MM.1S (cell line): ENCODE data around the gene CELA2A.
"Not testable (repeated sequence)": the region's sequence is repeated elsewhere in the genome, so short reads cannot be mapped to it uniquely, and the experiment has no call there.

Source experiments
- DNase-seq: peaks from one replicate; pipeline ENCODE4 v3.0.0-alpha.2; 2015
- H2AFZ ChIP-seq: fragments of 300-600 bp; sonication (generic); 2 replicates; pipeline ENCODE4 v1.6.0; 2016; ENCODE audit warnings: antibody characterized with exemption, low read length
- H3F3A ChIP-seq: fragments of 300-600 bp; sonication (generic); 2 replicates; pipeline ENCODE4 v1.6.1; 2016; ENCODE audit warnings: mild to moderate bottlenecking, antibody characterized with exemption, low read length, moderate library complexity, mixed read lengths; ENCODE audit not compliant: insufficient read depth
- H3K27ac ChIP-seq: fragments of 300-600 bp; sonication (generic); 2 replicates; pipeline ENCODE4 v1.5.1; 2016; ENCODE audit warnings: mild to moderate bottlenecking, low read length
- H3K27me3 ChIP-seq: fragments of 300-600 bp; sonication (generic); replicated peaks from 2 replicates; pipeline ENCODE4 v1.6.0; 2016; ENCODE audit warnings: low read length; ENCODE audit not compliant: insufficient read depth
- H3K36me3 ChIP-seq: fragments of 300-600 bp; sonication (generic); replicated peaks from 2 replicates; pipeline ENCODE4 v1.6.1; 2016; ENCODE audit warnings: mild to moderate bottlenecking, low read length, mixed read lengths; ENCODE audit not compliant: insufficient read depth
- H3K4me1 ChIP-seq: fragments of 300-600 bp; sonication (generic); 2 replicates; pipeline ENCODE4 v1.6.1; 2016; ENCODE audit warnings: low read length, mixed read lengths
- H3K4me2 ChIP-seq: fragments of 300-600 bp; sonication (generic); 2 replicates; pipeline ENCODE4 v1.6.0; 2016; ENCODE audit warnings: low read depth, low read length
- H3K4me3 ChIP-seq: fragments of 300-600 bp; sonication (generic); 2 replicates; pipeline ENCODE4 v1.5.1; 2016; ENCODE audit warnings: low read length, mixed read lengths
- H3K79me2 ChIP-seq: fragments of 300-600 bp; sonication (generic); 2 replicates; pipeline ENCODE4 v1.6.1; 2016; ENCODE audit warnings: mixed run types, low read length, mixed read lengths
- H3K9ac ChIP-seq: fragments of 300-600 bp; sonication (generic); 2 replicates; pipeline ENCODE4 v1.6.1; 2016; ENCODE audit warnings: low read length, mixed read lengths
- H3K9me2 ChIP-seq: fragments of 300-600 bp; sonication (generic); replicated peaks from 2 replicates; pipeline ENCODE4 v1.6.1; 2016; ENCODE audit warnings: mild to moderate bottlenecking, low read length, mixed read lengths; ENCODE audit not compliant: insufficient read depth
- H3K9me3 ChIP-seq: fragments of 300-600 bp; sonication (generic); replicated peaks from 2 replicates; pipeline ENCODE4 v1.6.1; 2016; ENCODE audit warnings: mild to moderate bottlenecking, low read length, mixed read lengths; ENCODE audit not compliant: insufficient read depth
- H4K20me1 ChIP-seq: fragments of 300-600 bp; sonication (generic); 2 replicates; pipeline ENCODE4 v1.6.1; 2016; ENCODE audit warnings: mild to moderate bottlenecking, low read length, moderate library complexity, mixed read lengths; ENCODE audit not compliant: insufficient read depth
- CTCF ChIP-seq: fragments of 300-600 bp; sonication (generic); IDR thresholded peaks from 2 replicates; pipeline ENCODE4 v1.5.1; 2016; ENCODE audit warnings: antibody characterized with exemption, low read length, mixed read lengths
- EZH2 ChIP-seq: fragments of 300-600 bp; sonication (generic); optimal IDR thresholded peaks from 2 replicates; pipeline ENCODE3; 2017; ENCODE audit warnings: low read depth, mild to moderate bottlenecking, antibody characterized with exemption, low read length, mixed read lengths
- EZH2phosphoT487 ChIP-seq: fragments of 300-600 bp; sonication (generic); IDR thresholded peaks from 2 replicates; pipeline ENCODE4 v1.6.1; 2018; ENCODE audit warnings: antibody characterized with exemption, low read length

CELA2A gene

GRCh38 chr1:15433471-15433870 lies 23.1 kb upstream of the CELA2A start:
- Histone ChIP-seq H3K4me2 (no peak overlapping the region), H3K79me2 (no peaks in the 10 kb centered on the region)

GRCh38 chr1:15434739-15435138 lies 21.8 kb upstream of the CELA2A start:
- not testable (repeated sequence) for H3K36me3 ChIP-seq, H3K4me2 ChIP-seq, H3K4me3 ChIP-seq, H4K20me1 ChIP-seq, H3K9ac ChIP-seq, H3K79me2 ChIP-seq, H3K9me3 ChIP-seq, H2AFZ ChIP-seq, H3K27ac ChIP-seq, DNase-seq, H3K4me1 ChIP-seq, H3K27me3 ChIP-seq, H3K9me2 ChIP-seq, H3F3A ChIP-seq

More at GRCh38 chr1:15433471-15433870, 23.1 kb upstream of the CELA2A start:
- no peaks in the 10 kb centered on the region for H3K9me3 ChIP-seq
- no peak overlapping the region for H3K4me3 ChIP-seq
- no peaks in the 10 kb centered on the region for H3K27me3 ChIP-seq
- TF ChIP-seq CTCF (no peak), EZH2phosphoT487 (no peak), EZH2 (no peak)
- no peak overlapping the region for H3K27ac ChIP-seq
- no peak overlapping the region for H3K9ac ChIP-seq
- no peak overlapping the region for H2AFZ ChIP-seq
- no peaks in the 10 kb centered on the region for H3K4me1 ChIP-seq
- no peak for DNase-seq
- no peaks in the 10 kb centered on the region for H3K36me3 ChIP-seq
- no peaks in the 10 kb centered on the region for H3F3A ChIP-seq
- H4K20me1 ChIP-seq = no peaks in the 10 kb centered on the region
- H3K9me2 ChIP-seq = no peaks in the 10 kb centered on the region

GRCh38 chr1:15435239-15436077 lies 21.1 kb upstream of the CELA2A start:
- H2AFZ ChIP-seq = no peak overlapping the region
- no peaks in the 10 kb centered on the region for H3K9me3 ChIP-seq
- no peaks in the 10 kb centered on the region for H3F3A ChIP-seq
- H3K4me1 ChIP-seq = no peaks in the 10 kb centered on the region
- H3K79me2 ChIP-seq = no peaks in the 10 kb centered on the region
- H3K27me3 ChIP-seq = no peaks in the 10 kb centered on the region
- no peaks in the 10 kb centered on the region for H4K20me1 ChIP-seq
- DNase-seq = no peak
- H3K9ac ChIP-seq = no peak overlapping the region
- no peaks in the 10 kb centered on the region for H3K9me2 ChIP-seq
- H3K4me3 ChIP-seq = no peak overlapping the region
- no peak overlapping the region for H3K4me2 ChIP-seq
- H3K36me3 ChIP-seq = no peaks in the 10 kb centered on the region
- H3K27ac ChIP-seq = no peak overlapping the region
- TF ChIP-seq CTCF = no peak
- TF ChIP-seq EZH2phosphoT487 = no peak
- no peak for TF ChIP-seq EZH2

GRCh38 chr1:15436881-15437442 lies 19.6 kb upstream of the CELA2A start:
- no peak overlapping the region for H2AFZ ChIP-seq
- no peaks in the 10 kb centered on the region for H3K9me2 ChIP-seq
- DNase-seq = no peak
- H3K79me2 ChIP-seq = no peaks in the 10 kb centered on the region
- no peak overlapping the region for H3K9ac ChIP-seq
- no peaks in the 10 kb centered on the region for H3K27me3 ChIP-seq
- no peaks in the 10 kb centered on the region for H4K20me1 ChIP-seq
- H3F3A ChIP-seq = no peaks in the 10 kb centered on the region
- no peak overlapping the region for H3K27ac ChIP-seq
- no peaks in the 10 kb centered on the region for H3K4me1 ChIP-seq
- TF ChIP-seq EZH2phosphoT487 (no peak), CTCF (no peak), EZH2 (no peak)
- H3K4me3 ChIP-seq = no peak overlapping the region
- no peak overlapping the region for H3K4me2 ChIP-seq
- H3K9me3 ChIP-seq = no peaks in the 10 kb centered on the region
- H3K36me3 ChIP-seq = no peaks in the 10 kb centered on the region
